Endothelial cell of umbilical vein (primary cell): Measurements from ENCODE around the gene SOD3. TPM values are rescaled to one million over a fixed set of nuclear protein-coding genes. Genes with fewer than 3 reads are reported as not detected.

Experiments used
- Bru-seq: library from RNA; stranded (reverse); fragments of 400-500 nt; gene quantifications from one replicate; lab custom pipeline; 2021; lab: Mats Ljungman, UMichigan
- BruChase-seq, 2 experiments: library from RNA; stranded (reverse); fragments of 400-500 nt; gene quantifications; one replicate each; lab custom pipeline; 2021; lab: Mats Ljungman, UMichigan
- BruUV-seq: library from RNA; stranded (reverse); fragments of 400-500 nt; replicated peaks from 2 replicates; lab custom pipeline; 2021; lab: Mats Ljungman, UMichigan
- CTCF ChIA-PET: fragments of 300-600, 350-600 bp; sonication (Branson Sonifier 250); formaldehyde crosslinking; loops from one replicate; lab custom pipeline; 2021; ENCODE audit warnings: antibody characterized with exemption, inconsistent platforms; lab: Charles Lee
- POLR2A ChIA-PET: fragments of 300-600, 350-600 bp; sonication (Branson Sonifier 250); formaldehyde crosslinking; loops from one replicate; lab custom pipeline; 2021; ENCODE audit warnings: antibody characterized with exemption, inconsistent platforms; lab: Charles Lee
- DNase-seq: peaks from one replicate; pipeline ENCODE4 v3.0.0-alpha.2; 2011; ENCODE audit warnings: low read depth, low spot score
- FAIRE-seq: peaks from 2 replicates; lab custom pipeline; 2011; peaks lifted over from hg19 to GRCh38; lab: Jason Lieb, UNC
- H2AFZ ChIP-seq: 2 replicates; pipeline ENCODE4 v1.6.0; 2012; ENCODE audit warnings: low read depth, low read length, control low read depth, inconsistent platforms
- H3K27ac ChIP-seq: 2 replicates; pipeline ENCODE4 v1.5.1; 2011; ENCODE audit warnings: low read depth, mild to moderate bottlenecking, control low read depth, low read length, moderate library complexity; ENCODE audit not compliant: insufficient read depth
- H3K27me3 ChIP-seq, 2 experiments: 2 replicates each; pipeline versions ENCODE4 v1.6.0 to v1.6.1; 2011; ENCODE audit warnings: low read length in 2 of 2, mixed read lengths in 1 of 2; ENCODE audit not compliant: control insufficient read depth in 2 of 2, insufficient read depth in 2 of 2
- H3K36me3 ChIP-seq, 2 experiments: 2 replicates in 1 of 2; 3 replicates in 1 of 2; pipeline ENCODE4 v1.5.1; 2011; ENCODE audit warnings: low read length in 2 of 2, mild to moderate bottlenecking in 1 of 2, moderate library complexity in 1 of 2; ENCODE audit not compliant: control insufficient read depth in 2 of 2, insufficient read depth in 2 of 2; ENCODE audit errors: extremely low read depth in 1 of 2
- H3K4me1 ChIP-seq: 3 replicates; pipeline ENCODE4 v1.5.1; 2011; ENCODE audit warnings: mild to moderate bottlenecking, low read length; ENCODE audit not compliant: control insufficient read depth, insufficient read depth; ENCODE audit errors: extremely low read depth
- H3K4me2 ChIP-seq: 2 replicates; pipeline ENCODE4 v1.6.1; 2011; ENCODE audit warnings: low read length, control low read depth, mixed read lengths; ENCODE audit not compliant: insufficient read depth
- H3K4me3 ChIP-seq, 3 experiments: fragments of 200-600 bp in 1 of 3; sonication (generic), shearing (Covaris generic) in 1 of 3; replicated peaks in 1 of 3; 2 replicates each; pipeline ENCODE4 v1.5.1; 2011 to 2016; ENCODE audit warnings: control low read depth in 3 of 3, low read length in 3 of 3, mild to moderate bottlenecking in 2 of 3, inconsistent platforms in 1 of 3, low read depth in 1 of 3, moderate library complexity in 1 of 3; ENCODE audit not compliant: insufficient read depth in 1 of 3
- H3K79me2 ChIP-seq: 2 replicates; pipeline ENCODE4 v1.6.0; 2012; ENCODE audit warnings: low read length, inconsistent platforms; ENCODE audit not compliant: control insufficient read depth, insufficient read depth
- H3K9ac ChIP-seq: replicated peaks from 2 replicates; pipeline ENCODE3; 2011; ENCODE audit warnings: low read length, control low read depth; ENCODE audit not compliant: insufficient read depth; ENCODE audit errors: extremely low read depth
- H3K9me1 ChIP-seq: replicated peaks from 3 replicates; pipeline ENCODE4 v1.6.0; 2011; ENCODE audit warnings: mild to moderate bottlenecking, low read length; ENCODE audit not compliant: control insufficient read depth, insufficient read depth; ENCODE audit errors: extremely low read depth
- H3K9me3 ChIP-seq: replicated peaks from 2 replicates; pipeline ENCODE4 v1.5.1; 2012; ENCODE audit warnings: low read length, inconsistent platforms; ENCODE audit not compliant: control insufficient read depth, insufficient read depth
- H4K20me1 ChIP-seq: replicated peaks from 2 replicates; pipeline ENCODE3; 2011; ENCODE audit warnings: mild to moderate bottlenecking, low read length; ENCODE audit not compliant: control insufficient read depth, insufficient read depth; ENCODE audit errors: extremely low read depth
- EZH2 ChIP-seq: IDR thresholded peaks from 2 replicates; pipeline ENCODE4 v1.6.1; 2012; ENCODE audit warnings: borderline replicate concordance, low read depth, mild to moderate bottlenecking, moderate library complexity, low read length, inconsistent platforms; ENCODE audit not compliant: severe bottlenecking
- FOS ChIP-seq: IDR thresholded peaks from 2 replicates; pipeline ENCODE4 v1.6.1; 2011; ENCODE audit warnings: mild to moderate bottlenecking, low read length, moderate library complexity, borderline replicate concordance; ENCODE audit not compliant: insufficient read depth
- GATA2 ChIP-seq: IDR thresholded peaks from 2 replicates; pipeline ENCODE4 v1.7.0; 2011; ENCODE audit warnings: low read depth, mild to moderate bottlenecking, moderate library complexity, mixed read lengths, low read length; ENCODE audit not compliant: insufficient read length, insufficient read depth
- JUN ChIP-seq: IDR thresholded peaks from 2 replicates; pipeline ENCODE4 v1.6.1; 2011; ENCODE audit warnings: borderline replicate concordance, low read depth; ENCODE audit not compliant: insufficient read length, insufficient read depth
- MYC ChIP-seq: IDR thresholded peaks from one replicate; pipeline ENCODE4 v1.6.1; 2011; ENCODE audit warnings: mild to moderate bottlenecking, low read depth, low read length
- POLR2A ChIP-seq: IDR thresholded peaks from 2 replicates; pipeline ENCODE4 v1.6.1; 2012; ENCODE audit warnings: low read depth, mild to moderate bottlenecking, control low read depth, low read length
- POLR2AphosphoS5 ChIP-seq: IDR thresholded peaks from 2 replicates; pipeline ENCODE4 v1.6.1; 2012; ENCODE audit warnings: low read depth, mild to moderate bottlenecking, control low read depth, low read length, moderate library complexity; ENCODE audit not compliant: insufficient read depth
- dilution Hi-C: fragments of 300-500 bp; cut with MboI; formaldehyde crosslinking; loops from one replicate; pipeline ENCODE4 v1.15.0; 2019; ENCODE audit warnings: low sequenced_read_pairs; ENCODE audit not compliant: extremely low pct_ligation_motif_present
- intact Hi-C: fragments of 100-400 bp; cut with micrococcal nuclease; formaldehyde crosslinking; loops from one replicate; pipeline ENCODE4 v1.10.0; 2022
- long read RNA-seq: library from polyadenylated mRNA; stranded (forward); transcript quantifications from one replicate; pipeline ENCODE4 v2.0.0, GENCODE V29; 2021
- polyA minus RNA-seq, 3 experiments: library from RNA; depleted of rRNA, polyadenylated mRNA; stranded (reverse); fragments of >200 nt; gene quantifications; 1 replicate in 1 of 3; 2 replicates in 2 of 3; pipeline ENCODE4 v1.2.3, GENCODE V29; 2011
- polyA plus RNA-seq, 4 experiments: library from polyadenylated mRNA; depleted of rRNA in 3 of 4; stranded (reverse) in 3 of 4; unstranded in 1 of 4; fragments of >200 nt; gene quantifications; 2 replicates each; pipeline versions ENCODE4 v1.2.1 to v1.2.3, GENCODE V29; 2011 to 2012; ENCODE audit warnings: missing spikeins in 1 of 4
- total RNA-seq: library from RNA; stranded (reverse); gene quantifications from 2 replicates; pipeline ENCODE4 v1.2.3, GENCODE V29; 2021
- TF ChIP-seq, protein P1 (sequence below), 2 donors: IDR thresholded peaks; 1 replicate in 1 of 2; 2 replicates in 1 of 2; pipeline ENCODE4 v1.5.1; 2011; ENCODE audit warnings: low read length in 2 of 2, mild to moderate bottlenecking in 2 of 2, moderate library complexity in 2 of 2, control low read depth in 1 of 2, inconsistent platforms in 1 of 2, low read depth in 1 of 2; ENCODE audit not compliant: insufficient read depth in 1 of 2; ENCODE audit errors: extremely low read depth in 1 of 2
- TF ChIP-seq, protein P2 (sequence below): IDR thresholded peaks from 2 replicates; pipeline ENCODE4 v1.6.1; 2011; ENCODE audit not compliant: insufficient read depth, insufficient read length

SOD3 gene, protein sequence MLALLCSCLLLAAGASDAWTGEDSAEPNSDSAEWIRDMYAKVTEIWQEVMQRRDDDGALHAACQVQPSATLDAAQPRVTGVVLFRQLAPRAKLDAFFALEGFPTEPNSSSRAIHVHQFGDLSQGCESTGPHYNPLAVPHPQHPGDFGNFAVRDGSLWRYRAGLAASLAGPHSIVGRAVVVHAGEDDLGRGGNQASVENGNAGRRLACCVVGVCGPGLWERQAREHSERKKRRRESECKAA
- total RNA-seq = not detected in 2 replicates
- polyA plus RNA-seq = not detected in 2 replicates
- not detected in 2 replicates for polyA plus RNA-seq (2011; cell fraction: cytosol; rRNA removed)
- not detected in 2 replicates for polyA plus RNA-seq (2011; cell fraction: nucleus; rRNA removed)
- polyA plus RNA-seq (2012) = not detected in 2 replicates
- polyA minus RNA-seq = not detected in 2 replicates
- not detected for polyA minus RNA-seq (2011; cell fraction: cytosol; rRNA and poly(A)+ RNA removed)
- not detected in 2 replicates for polyA minus RNA-seq (2011; cell fraction: nucleus; rRNA and poly(A)+ RNA removed)
- Bru-seq, nascent RNA = not detected
- BruChase-seq, experiment 1, labeled RNA remaining after a 6-hour chase = not detected
- not detected for BruChase-seq, experiment 2, labeled RNA remaining after a 2-hour chase
- long read RNA-seq = 0 reads

DNA sequence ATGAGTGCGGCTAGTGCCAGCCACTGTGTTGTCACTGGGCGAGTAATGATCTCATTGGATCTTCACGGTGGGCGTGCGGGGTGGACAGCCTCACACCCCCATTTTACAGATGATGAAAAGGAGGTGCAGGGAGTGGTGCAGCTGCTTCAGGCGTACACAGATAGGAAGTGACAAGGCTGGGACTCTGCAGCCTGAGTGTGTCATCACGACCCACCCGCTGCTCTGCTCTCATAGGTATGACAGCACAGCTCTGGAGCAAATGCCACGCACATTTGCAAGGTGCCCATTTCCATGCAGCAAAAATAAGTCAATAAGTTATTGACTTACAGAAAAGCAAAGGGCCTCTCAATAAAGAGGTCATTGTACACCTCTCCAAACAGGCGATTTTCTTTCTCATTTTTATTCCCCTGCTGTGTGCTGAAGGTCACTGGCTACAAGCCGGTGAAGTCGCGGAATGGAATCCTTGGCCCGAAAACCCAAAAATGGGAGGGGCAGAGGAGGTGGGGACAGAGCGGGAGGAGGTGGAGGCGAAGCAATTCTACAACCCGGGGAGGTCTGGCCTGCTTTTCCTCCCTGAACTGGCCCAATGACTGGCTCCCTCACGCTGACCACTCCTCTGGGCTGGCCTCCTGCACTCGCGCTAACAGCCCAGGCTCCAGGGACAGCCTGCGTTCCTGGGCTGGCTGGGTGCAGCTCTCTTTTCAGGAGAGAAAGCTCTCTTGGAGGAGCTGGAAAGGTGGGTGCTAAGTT is at the start of gene SOD3:
Gene SOD3 (plus strand): TSS at position 658 of the 750 bp plus-strand sequence. CDS start 3,949 bp downstream, outside the sequence.
- FAIRE-seq (no peak), DNase-seq (peak; percentile 9)
- intact Hi-C loops (no loop called here), dilution Hi-C loops (no loop called here)
- POLR2A ChIA-PET = no interaction called here
- Histone ChIP-seq H3K36me3 (no peaks in the 10 kb centered on the region), H3K27ac (no peak within 1 kb of the TSS), H3K4me1 (no peaks in the 10 kb centered on the region), H4K20me1 (no peaks in the 10 kb centered on the region), H3K9ac (no peak within 1 kb of the TSS), H3K79me2 (no peaks in the 10 kb centered on the region), H3K27me3 (peaks cover 32 to 38% of the 10 kb centered on the region in 2 experiments), H3K4me3 (no peak within 1 kb of the TSS), H3K9me3 (no peaks in the 10 kb centered on the region), H3K4me2 (no peak within 1 kb of the TSS), H3K9me1 (no peaks in the 10 kb centered on the region), H2AFZ (no peak within 1 kb of the TSS)
- CTCF ChIA-PET = interaction anchor here (1.1 kb wide), 1 partner anchor 10 kb away, joined by 3 read pairs; no protein-coding TSS in a partner anchor
- BruUV-seq = no TSS peak
- TF ChIP-seq EZH2 (no peak), FOS (no peak), GATA2 (no peak), POLR2A (no peak), POLR2AphosphoS5 (no peak), JUN (no peak), MYC (no peak)
- TF ChIP-seq, protein P1, sequence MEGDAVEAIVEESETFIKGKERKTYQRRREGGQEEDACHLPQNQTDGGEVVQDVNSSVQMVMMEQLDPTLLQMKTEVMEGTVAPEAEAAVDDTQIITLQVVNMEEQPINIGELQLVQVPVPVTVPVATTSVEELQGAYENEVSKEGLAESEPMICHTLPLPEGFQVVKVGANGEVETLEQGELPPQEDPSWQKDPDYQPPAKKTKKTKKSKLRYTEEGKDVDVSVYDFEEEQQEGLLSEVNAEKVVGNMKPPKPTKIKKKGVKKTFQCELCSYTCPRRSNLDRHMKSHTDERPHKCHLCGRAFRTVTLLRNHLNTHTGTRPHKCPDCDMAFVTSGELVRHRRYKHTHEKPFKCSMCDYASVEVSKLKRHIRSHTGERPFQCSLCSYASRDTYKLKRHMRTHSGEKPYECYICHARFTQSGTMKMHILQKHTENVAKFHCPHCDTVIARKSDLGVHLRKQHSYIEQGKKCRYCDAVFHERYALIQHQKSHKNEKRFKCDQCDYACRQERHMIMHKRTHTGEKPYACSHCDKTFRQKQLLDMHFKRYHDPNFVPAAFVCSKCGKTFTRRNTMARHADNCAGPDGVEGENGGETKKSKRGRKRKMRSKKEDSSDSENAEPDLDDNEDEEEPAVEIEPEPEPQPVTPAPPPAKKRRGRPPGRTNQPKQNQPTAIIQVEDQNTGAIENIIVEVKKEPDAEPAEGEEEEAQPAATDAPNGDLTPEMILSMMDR (IDR thresholded peaks at IDR 0.05; ENCODE audit: extremely low read depth in 1 of 2, insufficient read depth in 1 of 2, low read depth in 1 of 2, low read length in 2 of 2) = no peak
- TF ChIP-seq, protein P2, sequence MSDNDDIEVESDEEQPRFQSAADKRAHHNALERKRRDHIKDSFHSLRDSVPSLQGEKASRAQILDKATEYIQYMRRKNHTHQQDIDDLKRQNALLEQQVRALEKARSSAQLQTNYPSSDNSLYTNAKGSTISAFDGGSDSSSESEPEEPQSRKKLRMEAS = no peak
